Activated CD4-positive, alpha-beta memory T cell treated with anti-CD3 and anti-CD28 coated beads for 36 hours (primary cell): Measurements from ENCODE around the gene SEMA3F. TPM values are rescaled to one million over a fixed set of nuclear protein-coding genes. Genes with fewer than 3 reads are reported as not detected.

Source experiments
- CTCF ChIA-PET: fragments of 350-600 bp; sonication (Branson Sonifier 250); formaldehyde crosslinking; loops from one replicate; lab custom pipeline; 2021; ENCODE audit warnings: antibody characterized with exemption, inconsistent platforms; lab: Charles Lee
- POLR2A ChIA-PET: fragments of 350-600 bp; sonication (Branson Sonifier 250); formaldehyde crosslinking; loops from one replicate; lab custom pipeline; 2021; ENCODE audit warnings: antibody characterized with exemption; lab: Charles Lee
- DNase-seq: peaks from one replicate; pipeline ENCODE4 v3.0.0-alpha.2; 2020
- H3K27ac Mint-ChIP-seq: one replicate; pipeline ENCODE4 v1.8.0; 2021; ENCODE audit warnings: mixed read lengths
- H3K27me3 Mint-ChIP-seq: one replicate; pipeline ENCODE4 v1.8.0; 2021; ENCODE audit warnings: mixed read lengths
- H3K36me3 Mint-ChIP-seq: one replicate; pipeline ENCODE4 v1.8.0; 2021; ENCODE audit warnings: mixed read lengths
- H3K4me1 Mint-ChIP-seq: one replicate; pipeline ENCODE4 v1.8.0; 2021; ENCODE audit warnings: low read depth, mixed read lengths
- H3K4me3 Mint-ChIP-seq: one replicate; pipeline ENCODE4 v1.8.0; 2021; ENCODE audit warnings: mild to moderate bottlenecking, mixed read lengths
- H3K9me3 Mint-ChIP-seq: one replicate; pipeline ENCODE4 v1.8.0; 2021; ENCODE audit warnings: mixed read lengths
- intact Hi-C: fragments of 100-400 bp; cut with micrococcal nuclease; formaldehyde crosslinking; loops from one replicate; pipeline ENCODE4 v1.15.1; 2023
- total RNA-seq, 2 experiments: library from RNA; stranded (reverse); gene quantifications; one replicate each; pipeline ENCODE4 v1.2.3, GENCODE V29; 2021

Gene SEMA3F
- total RNA-seq, 2 experiments from 2014 or later, result 0.17 to 0.19 TPM

GRCh38 chr3:50182533-50183099 lies 27.5 kb downstream of the SEMA3F start:
- H3K36me3 Mint-ChIP-seq, result no peaks in the 10 kb centered on the region
- DNase-seq, result no peak
- H3K4me1 Mint-ChIP-seq, result no peaks in the 10 kb centered on the region
- CTCF ChIA-PET, result interaction anchor here (1.5 to 2.5 kb wide), 2 partner anchors 9 to 12 kb away, joined by 5 to 8 read pairs; partner anchors contain the start of gene GNAT1
- no peaks in the 10 kb centered on the region for H3K27me3 Mint-ChIP-seq
- POLR2A ChIA-PET, result no interaction called here
- no peak overlapping the region for H3K4me3 Mint-ChIP-seq
- no peak overlapping the region for H3K27ac Mint-ChIP-seq
- H3K9me3 Mint-ChIP-seq, result no peaks in the 10 kb centered on the region
- intact Hi-C loops, result no loop called here

- no peak overlapping the region for H3K27ac Mint-ChIP-seq
- no peaks in the 10 kb centered on the region for H3K27me3 Mint-ChIP-seq
- H3K4me3 Mint-ChIP-seq, result no peak overlapping the region
- no peaks in the 10 kb centered on the region for H3K9me3 Mint-ChIP-seq
- ChIA-PET CTCF (interaction anchor here (1.1 to 2.5 kb wide), 3 partner anchors 8 to 155 kb away, joined by 3 to 8 read pairs (median 3); partner anchors contain the start of gene GNAT1), POLR2A (no interaction called here)
- no peaks in the 10 kb centered on the region for H3K36me3 Mint-ChIP-seq
- intact Hi-C loops, result no loop called here
- no peaks in the 10 kb centered on the region for H3K4me1 Mint-ChIP-seq
- no peak for DNase-seq
Observed at GRCh38 chr3:50183755-50184154, 28.6 kb downstream of the SEMA3F start.

- CTCF ChIA-PET, result interaction anchor here (1.1 to 2.5 kb wide), 3 partner anchors 7 to 154 kb away, joined by 3 to 8 read pairs (median 3); partner anchors contain the start of gene GNAT1
- Mint-ChIP-seq H3K4me1 (no peaks in the 10 kb centered on the region), H3K27ac (no peak overlapping the region), H3K27me3 (no peaks in the 10 kb centered on the region), H3K9me3 (no peaks in the 10 kb centered on the region), H3K4me3 (no peak overlapping the region), H3K36me3 (no peaks in the 10 kb centered on the region)
- no peak for DNase-seq
- POLR2A ChIA-PET, result no interaction called here
- intact Hi-C loops, result no loop called here
Observed at GRCh38 chr3:50184242-50184978, 29.3 kb downstream of the SEMA3F start.

GRCh38 chr3:50185230-50185629 lies 30.1 kb downstream of the SEMA3F start:
- H3K4me3 Mint-ChIP-seq, result no peak overlapping the region

GRCh38 chr3:50186096-50186495 lies 31.0 kb downstream of the SEMA3F start:
- Mint-ChIP-seq H3K27me3 (no peaks in the 10 kb centered on the region), H3K36me3 (no peaks in the 10 kb centered on the region), H3K27ac (no peak overlapping the region), H3K4me1 (no peaks in the 10 kb centered on the region), H3K4me3 (no peak overlapping the region), H3K9me3 (no peaks in the 10 kb centered on the region)
- ChIA-PET CTCF (interaction anchor here (1.0 kb wide), 1 partner anchor 86 kb away, joined by 3 read pairs; no protein-coding TSS in a partner anchor), POLR2A (no interaction called here)
- no peak for DNase-seq
- intact Hi-C loops, result no loop called here

More at GRCh38 chr3:50185230-50185629, 30.1 kb downstream of the SEMA3F start:
- Mint-ChIP-seq H3K4me1 (no peaks in the 10 kb centered on the region), H3K27me3 (no peaks in the 10 kb centered on the region), H3K9me3 (no peaks in the 10 kb centered on the region), H3K27ac (no peak overlapping the region), H3K36me3 (no peaks in the 10 kb centered on the region)
- intact Hi-C loops, result no loop called here
- CTCF ChIA-PET, result interaction anchor here (1.4 kb wide), 1 partner anchor 41 kb away, joined by 3 read pairs; no protein-coding TSS in a partner anchor
- DNase-seq, result no peak
- POLR2A ChIA-PET, result no interaction called here

GRCh38 chr3:50187750-50188149 lies 32.6 kb downstream of the SEMA3F start:
- ChIA-PET POLR2A (no interaction called here), CTCF (interaction anchor here (0.6 to 3.3 kb wide), 2 partner anchors 11 to 38 kb away, joined by 3 to 11 read pairs; no protein-coding TSS in a partner anchor)
- DNase-seq, result no peak
- Mint-ChIP-seq H3K4me1 (no peaks in the 10 kb centered on the region), H3K27ac (no peak overlapping the region), H3K9me3 (no peaks in the 10 kb centered on the region), H3K27me3 (peaks cover 2% of the 10 kb centered on the region), H3K36me3 (no peaks in the 10 kb centered on the region), H3K4me3 (no peak overlapping the region)
- intact Hi-C loops, result no loop called here

- peaks cover 10% of the 10 kb centered on the region for H3K27me3 Mint-ChIP-seq
- no peak overlapping the region for H3K27ac Mint-ChIP-seq
- POLR2A ChIA-PET, result interaction anchor here (1.2 kb wide), 1 partner anchor 71 kb away, joined by 3 read pairs; no protein-coding TSS in a partner anchor
- DNase-seq, result peak; percentile 61
- H3K4me1 Mint-ChIP-seq, result peaks cover 5% of the 10 kb centered on the region
- intact Hi-C loops, result loop anchor here (1.0 kb wide), 1 partner anchor 68 kb away; no protein-coding TSS in a partner anchor
- H3K9me3 Mint-ChIP-seq, result no peaks in the 10 kb centered on the region
- no peak overlapping the region for H3K4me3 Mint-ChIP-seq
- H3K36me3 Mint-ChIP-seq, result no peaks in the 10 kb centered on the region
- CTCF ChIA-PET, result interaction anchor here (1.0 to 8.6 kb wide), 9 partner anchors 9 to 86 kb away, joined by 3 to 79 read pairs (median 8); partner anchors contain the start of gene SLC38A3
Observed at GRCh38 chr3:50189274-50189673, 34.1 kb downstream of the SEMA3F start.

GRCh38 chr3:50189989-50190388 lies 34.9 kb downstream of the SEMA3F start:
- intact Hi-C loops, result loop anchor here (1.0 kb wide), 1 partner anchor 69 kb away; no protein-coding TSS in a partner anchor
- POLR2A ChIA-PET, result no interaction called here
- Mint-ChIP-seq H3K27ac (no peak overlapping the region), H3K4me3 (no peak overlapping the region), H3K9me3 (no peaks in the 10 kb centered on the region), H3K4me1 (peaks cover 10% of the 10 kb centered on the region), H3K27me3 (peaks cover 11% of the 10 kb centered on the region), H3K36me3 (no peaks in the 10 kb centered on the region)
- CTCF ChIA-PET, result interaction anchor here (1.0 to 8.6 kb wide), 9 partner anchors 10 to 85 kb away, joined by 3 to 79 read pairs (median 10); partner anchors contain the start of genes SEMA3B and SLC38A3
- DNase-seq, result no peak

- Mint-ChIP-seq H3K4me1 (peaks cover 10% of the 10 kb centered on the region), H3K36me3 (no peaks in the 10 kb centered on the region), H3K27ac (no peak within 1 kb of the TSS), H3K27me3 (peaks cover 11% of the 10 kb centered on the region), H3K4me3 (no peak within 1 kb of the TSS), H3K9me3 (no peaks in the 10 kb centered on the region)
- ChIA-PET CTCF (interaction anchor here (1.1 to 8.6 kb wide), 11 partner anchors 8 to 133 kb away, joined by 3 to 194 read pairs (median 10); partner anchors contain the start of genes SEMA3B and SLC38A3), POLR2A (no interaction called here)
- DNase-seq, result no peak
- intact Hi-C loops, result no loop called here
Observed at GRCh38 chr3:50190936-50191660, 36.0 kb downstream of the SEMA3F start, which contains the start of gene GNAT1. Gene GNAT1, plus strand, starts transcription at chr3:50191610. Its CDS starts 116 bp downstream, at chr3:50191726.

- Mint-ChIP-seq H3K4me1 (peaks cover 10% of the 10 kb centered on the region), H3K27ac (no peak overlapping the region), H3K36me3 (no peaks in the 10 kb centered on the region), H3K4me3 (no peak overlapping the region), H3K9me3 (no peaks in the 10 kb centered on the region), H3K27me3 (peaks cover 11% of the 10 kb centered on the region)
- POLR2A ChIA-PET, result no interaction called here
- intact Hi-C loops, result loop anchor here (1.0 kb wide), 2 partner anchors 34 to 81 kb away; no protein-coding TSS in a partner anchor
- no peak for DNase-seq
- CTCF ChIA-PET, result interaction anchor here (0.7 to 8.6 kb wide), 14 partner anchors 9 to 132 kb away, joined by 3 to 194 read pairs (median 6); partner anchors contain the start of genes LSMEM2, SEMA3B and SLC38A3
Observed at GRCh38 chr3:50192124-50192523, 37.0 kb downstream of the SEMA3F start.

- DNase-seq, result peak; percentile 89
- H3K36me3 Mint-ChIP-seq, result no peaks in the 10 kb centered on the region
- peaks cover 11% of the 10 kb centered on the region for H3K27me3 Mint-ChIP-seq
- H3K9me3 Mint-ChIP-seq, result no peaks in the 10 kb centered on the region
- POLR2A ChIA-PET, result no interaction called here
- CTCF ChIA-PET, result interaction anchor here (0.7 to 8.6 kb wide), 15 partner anchors 10 to 131 kb away, joined by 3 to 194 read pairs (median 6); partner anchors contain the start of genes LSMEM2, SEMA3B and SLC38A3
- H3K4me1 Mint-ChIP-seq, result peaks cover 10% of the 10 kb centered on the region
- H3K4me3 Mint-ChIP-seq, result no peak overlapping the region
- intact Hi-C loops, result loop anchor here (1.0 kb wide), 2 partner anchors 34 to 81 kb away; no protein-coding TSS in a partner anchor
- H3K27ac Mint-ChIP-seq, result no peak overlapping the region
Observed at GRCh38 chr3:50192689-50193141, 37.6 kb downstream of the SEMA3F start.
